Hepatocyte (in vitro differentiated cells): ENCODE data around the gene SYT10. TPM values are rescaled to one million over a fixed set of nuclear protein-coding genes. Genes with fewer than 3 reads are reported as not detected.

ENCODE experiments used
- DNase-seq: peaks from one replicate; pipeline ENCODE4 v3.0.0-alpha.2; 2016; ENCODE audit warnings: low spot score
- H2AFZ ChIP-seq: fragments of 200-600 bp; sonication (generic); 2 replicates; pipeline ENCODE4 v1.6.0; 2016; ENCODE audit warnings: antibody characterized with exemption, mild to moderate bottlenecking
- H3K27ac ChIP-seq: fragments of 200-600 bp; sonication (generic); 2 replicates; pipeline ENCODE4 v1.5.1; 2016; ENCODE audit warnings: mild to moderate bottlenecking
- H3K27me3 ChIP-seq: fragments of 200-600 bp; sonication (generic); 2 replicates; pipeline ENCODE4 v1.6.1; 2016
- H3K36me3 ChIP-seq: fragments of 200-600 bp; sonication (generic); replicated peaks from 2 replicates; pipeline ENCODE4 v1.5.1; 2016; ENCODE audit warnings: low read depth; ENCODE audit not compliant: insufficient read depth
- H3K4me1 ChIP-seq: fragments of 200-600 bp; sonication (generic); 2 replicates; pipeline ENCODE4 v1.5.1; 2016; ENCODE audit warnings: mild to moderate bottlenecking, moderate library complexity; ENCODE audit not compliant: insufficient read depth
- H3K4me2 ChIP-seq: fragments of 200-600 bp; sonication (generic); 2 replicates; pipeline ENCODE4 v1.6.0; 2016
- H3K4me3 ChIP-seq: fragments of 200-600 bp; sonication (generic); 2 replicates; pipeline ENCODE4 v1.5.1; 2016; ENCODE audit warnings: mild to moderate bottlenecking
- H3K79me2 ChIP-seq: fragments of 200-600 bp; sonication (generic); 2 replicates; pipeline ENCODE4 v1.6.0; 2017; ENCODE audit warnings: mild to moderate bottlenecking
- H3K9me2 ChIP-seq: fragments of 200-600 bp; sonication (generic); replicated peaks from 2 replicates; pipeline ENCODE4 v1.6.0; 2017; ENCODE audit warnings: mild to moderate bottlenecking; ENCODE audit not compliant: insufficient read depth
- H3K9me3 ChIP-seq: fragments of 200-600 bp; sonication (generic); 2 replicates; pipeline ENCODE4 v1.5.1; 2016; ENCODE audit warnings: low read depth, mild to moderate bottlenecking
- H4K20me1 ChIP-seq: fragments of 200-600 bp; sonication (generic); 2 replicates; pipeline ENCODE4 v1.6.0; 2016; ENCODE audit warnings: mild to moderate bottlenecking; ENCODE audit not compliant: insufficient read depth, poor library complexity, severe bottlenecking
- EZH2 ChIP-seq: fragments of 200-600 bp; sonication (generic); IDR thresholded peaks from 2 replicates; pipeline ENCODE4 v1.6.1; 2016; ENCODE audit warnings: antibody characterized with exemption, mild to moderate bottlenecking, borderline replicate concordance
- EZH2phosphoT487 ChIP-seq: fragments of 200-600 bp; sonication (generic); IDR thresholded peaks from one replicate; pipeline ENCODE4 v1.6.1; 2018; ENCODE audit warnings: antibody characterized with exemption, mild to moderate bottlenecking, low read depth, moderate library complexity; ENCODE audit not compliant: unreplicated experiment, severe bottlenecking
- WGBS: methylation state at CpG from one replicate; pipeline ENCODE4 v1.1.6; 2016; ENCODE audit warnings: low lambda C conversion rate; ENCODE audit errors: missing lambda C conversion rate; 5-methylcytosine and 5-hydroxymethylcytosine counted together
- polyA plus RNA-seq: library from polyadenylated mRNA; unstranded; fragments of >200 nt; fragmentation: Nextera tagmentation; extraction: Ambion mirVana; gene quantifications from 2 replicates; pipeline ENCODE4 v1.2.1, GENCODE V29; 2016
- total RNA-seq: library from RNA; depleted of rRNA; stranded (reverse); fragments of >200 nt; gene quantifications from 2 replicates; pipeline ENCODE4 v1.2.3, GENCODE V29; 2014
- TF ChIP-seq, protein P1 (sequence below): fragments of 200-600 bp; sonication (generic); IDR thresholded peaks from 2 replicates; pipeline ENCODE4 v1.5.1; 2016; ENCODE audit warnings: antibody characterized with exemption, mild to moderate bottlenecking; ENCODE audit not compliant: poor library complexity

Gene SYT10
- total and polyA plus RNA-seq, 2 experiments from 2014 or later: 1.7 to 2.5 TPM

DNA sequence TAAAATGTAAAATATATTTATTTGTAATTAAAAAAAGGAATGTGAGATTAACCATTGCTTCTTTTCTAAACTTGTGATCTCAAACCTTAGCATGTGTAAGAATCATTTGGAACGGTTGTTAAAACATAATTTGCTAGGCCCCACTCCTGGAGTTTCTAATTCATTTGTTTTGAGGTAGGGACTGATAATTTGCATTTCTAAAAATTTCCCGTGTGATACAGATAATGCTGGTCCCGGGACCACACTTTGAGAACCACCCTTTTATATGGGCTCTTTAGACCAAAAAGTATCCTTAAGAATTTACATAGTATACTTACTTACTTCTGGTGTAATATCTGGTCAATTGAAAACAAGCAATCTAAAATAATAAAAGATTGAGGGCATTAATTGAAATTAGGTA, 10.9 kb upstream of the SYT10 start:
- Histone ChIP-seq H4K20me1 (no peaks in the 10 kb centered on the region), H3K79me2 (no peaks in the 10 kb centered on the region), H3K36me3 (no peaks in the 10 kb centered on the region), H3K9me3 (no peaks in the 10 kb centered on the region), H2AFZ (no peak overlapping the region), H3K27ac (no peak overlapping the region), H3K4me1 (no peaks in the 10 kb centered on the region), H3K4me2 (no peak overlapping the region), H3K4me3 (no peak overlapping the region), H3K9me2 (no peaks in the 10 kb centered on the region), H3K27me3 (no peaks in the 10 kb centered on the region)
- TF ChIP-seq, protein P1, sequence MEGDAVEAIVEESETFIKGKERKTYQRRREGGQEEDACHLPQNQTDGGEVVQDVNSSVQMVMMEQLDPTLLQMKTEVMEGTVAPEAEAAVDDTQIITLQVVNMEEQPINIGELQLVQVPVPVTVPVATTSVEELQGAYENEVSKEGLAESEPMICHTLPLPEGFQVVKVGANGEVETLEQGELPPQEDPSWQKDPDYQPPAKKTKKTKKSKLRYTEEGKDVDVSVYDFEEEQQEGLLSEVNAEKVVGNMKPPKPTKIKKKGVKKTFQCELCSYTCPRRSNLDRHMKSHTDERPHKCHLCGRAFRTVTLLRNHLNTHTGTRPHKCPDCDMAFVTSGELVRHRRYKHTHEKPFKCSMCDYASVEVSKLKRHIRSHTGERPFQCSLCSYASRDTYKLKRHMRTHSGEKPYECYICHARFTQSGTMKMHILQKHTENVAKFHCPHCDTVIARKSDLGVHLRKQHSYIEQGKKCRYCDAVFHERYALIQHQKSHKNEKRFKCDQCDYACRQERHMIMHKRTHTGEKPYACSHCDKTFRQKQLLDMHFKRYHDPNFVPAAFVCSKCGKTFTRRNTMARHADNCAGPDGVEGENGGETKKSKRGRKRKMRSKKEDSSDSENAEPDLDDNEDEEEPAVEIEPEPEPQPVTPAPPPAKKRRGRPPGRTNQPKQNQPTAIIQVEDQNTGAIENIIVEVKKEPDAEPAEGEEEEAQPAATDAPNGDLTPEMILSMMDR: no peak
- TF ChIP-seq EZH2 (no peak), EZH2phosphoT487 (no peak)
- WGBS: 88% methylated on average over 3 of the region's 3 CpGs
- DNase-seq: no peak

DNA sequence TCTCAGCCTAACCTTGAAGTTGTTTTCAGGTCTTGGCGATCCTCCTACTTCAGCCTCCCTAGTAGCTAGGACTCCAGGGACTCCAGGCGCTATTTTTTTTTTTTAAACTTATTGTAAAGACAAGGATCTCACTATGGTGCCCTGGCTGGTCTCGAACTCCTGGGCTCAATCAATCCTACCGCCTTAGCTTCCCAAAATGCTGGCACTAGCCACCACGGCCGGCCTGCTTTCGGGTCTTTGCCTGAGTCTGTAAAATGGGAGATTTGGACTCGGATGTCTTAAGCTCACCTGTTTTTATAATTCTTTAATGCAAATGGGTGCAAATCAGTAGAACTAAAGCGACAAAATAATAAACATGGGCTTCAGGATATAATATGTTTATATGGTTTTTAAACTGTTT, 858 bp upstream of the SYT10 start:
- H3K27me3 ChIP-seq: peaks cover 55% of the 10 kb centered on the region
- no peak overlapping the region for H3K4me3 ChIP-seq
- peaks cover 4% of the 10 kb centered on the region for H3K4me1 ChIP-seq
- WGBS: 98% methylated on average over 9 of the region's 9 CpGs
- H3K79me2 ChIP-seq: no peaks in the 10 kb centered on the region
- no peaks in the 10 kb centered on the region for H3K36me3 ChIP-seq
- H3K9me2 ChIP-seq: no peaks in the 10 kb centered on the region
- no peak overlapping the region for H3K27ac ChIP-seq
- H4K20me1 ChIP-seq: no peaks in the 10 kb centered on the region
- no peaks in the 10 kb centered on the region for H3K9me3 ChIP-seq
- TF ChIP-seq, protein P1: no peak
- TF ChIP-seq EZH2phosphoT487 (no peak), EZH2 (no peak)
- no peak for DNase-seq
- H3K4me2 ChIP-seq: peak overlapping the region; percentile 91
- H2AFZ ChIP-seq: no peak overlapping the region

DNA sequence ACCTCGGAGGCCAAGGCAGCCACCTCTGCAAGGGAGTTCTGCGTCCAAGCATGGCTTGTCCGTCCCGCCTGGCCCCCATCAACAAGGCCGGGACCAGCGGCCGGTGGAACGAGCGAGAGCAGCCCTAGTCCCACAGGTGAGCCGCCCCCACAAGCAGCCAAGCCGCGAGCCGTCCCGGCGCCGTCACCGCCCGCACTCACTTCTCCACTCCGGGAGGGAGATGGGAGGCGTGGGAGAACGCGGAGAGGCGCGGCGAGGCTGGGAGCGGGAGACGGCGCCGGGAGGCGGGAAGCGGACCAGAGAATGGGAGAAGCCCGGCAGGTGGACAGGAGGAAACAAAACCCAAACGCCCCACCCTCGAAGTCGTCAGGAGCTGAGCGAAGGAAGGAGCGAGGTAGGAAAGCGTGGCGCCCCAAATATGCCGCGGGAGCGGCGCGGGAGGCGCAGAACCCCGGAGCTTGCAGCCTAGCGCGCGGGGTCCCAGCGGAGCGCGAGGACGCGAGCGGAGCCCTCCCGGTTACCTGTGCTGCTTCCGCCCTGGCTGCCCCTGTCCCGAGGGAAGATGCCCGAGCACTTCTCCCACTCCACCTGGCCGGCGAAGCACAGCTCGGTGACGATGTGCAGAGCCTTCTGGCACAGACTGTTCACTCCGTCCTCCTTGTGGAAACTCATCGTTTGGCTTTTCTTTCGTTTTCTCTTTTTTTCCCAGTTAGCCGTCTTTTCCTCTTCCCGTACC, 600 bp downstream of the SYT10 start:
- Histone ChIP-seq H3K79me2 (no peaks in the 10 kb centered on the region), H3K4me3 (peak overlapping the region; percentile 97), H3K4me2 (peak overlapping the region; percentile 91), H3K36me3 (no peaks in the 10 kb centered on the region), H3K9me3 (no peaks in the 10 kb centered on the region), H4K20me1 (no peaks in the 10 kb centered on the region), H3K9me2 (no peaks in the 10 kb centered on the region), H2AFZ (peak overlapping the region; percentile 84), H3K4me1 (peaks cover 4% of the 10 kb centered on the region), H3K27ac (no peak overlapping the region), H3K27me3 (peaks cover 55% of the 10 kb centered on the region)
- no peak for TF ChIP-seq EZH2phosphoT487
- TF ChIP-seq EZH2: peak; percentile 44
- peak; percentile 23 for DNase-seq
- WGBS: under 1% methylated on average over 64 of the region's 68 CpGs

DNA sequence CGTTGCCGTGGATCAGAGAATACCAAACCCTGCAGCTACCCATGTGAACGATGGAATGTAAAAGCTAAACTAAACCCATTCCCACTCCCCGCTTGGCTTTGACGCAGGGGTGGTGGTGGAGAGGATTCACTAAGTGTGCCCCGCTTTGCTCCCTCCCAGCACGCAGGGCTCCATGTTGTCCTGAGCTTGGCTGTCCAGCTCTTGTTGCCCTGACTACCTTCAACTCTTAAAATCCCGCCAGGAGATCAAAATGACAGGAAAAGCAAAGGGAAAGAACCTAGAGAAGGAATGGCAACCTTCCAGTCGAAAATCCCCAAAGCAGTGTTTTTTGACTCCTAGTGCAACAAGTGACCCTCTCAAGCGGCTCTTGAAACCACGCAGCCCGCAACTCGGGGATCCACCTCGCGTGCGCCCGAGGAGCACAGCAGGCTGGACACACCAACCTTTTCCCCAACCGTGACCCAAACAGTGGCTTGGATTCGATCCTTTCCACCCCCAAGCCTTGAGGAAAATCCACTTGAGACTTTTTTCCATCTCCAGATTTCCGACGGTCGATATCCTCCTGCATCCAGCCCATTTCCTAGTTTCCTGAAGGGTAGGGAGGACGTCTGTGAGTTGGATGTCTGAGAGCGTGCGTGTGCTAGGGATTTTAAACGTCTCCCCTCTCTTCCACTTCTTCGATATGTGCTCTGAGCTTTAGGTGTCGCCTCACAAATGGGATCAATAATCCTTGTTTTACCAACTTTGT, 1.4 kb downstream of the SYT10 start:
- Histone ChIP-seq H3K4me1 (peaks cover 4% of the 10 kb centered on the region), H3K9me3 (no peaks in the 10 kb centered on the region), H3K79me2 (no peaks in the 10 kb centered on the region), H3K36me3 (no peaks in the 10 kb centered on the region), H3K9me2 (no peaks in the 10 kb centered on the region), H3K4me2 (peak overlapping the region; percentile 91), H3K4me3 (peak overlapping the region; percentile 97), H3K27me3 (peaks cover 49% of the 10 kb centered on the region), H4K20me1 (no peaks in the 10 kb centered on the region), H3K27ac (no peak overlapping the region), H2AFZ (peak overlapping the region; percentile 84)
- WGBS: 41% methylated on average over 28 of the region's 28 CpGs
- no peak for DNase-seq
- TF ChIP-seq EZH2phosphoT487 (no peak), EZH2 (no peak)
- TF ChIP-seq, protein P1: no peak
